T-cell (primary cell): ENCODE data around the gene COG2. TPM values are rescaled to one million over a fixed set of nuclear protein-coding genes. Genes with fewer than 3 reads are reported as not detected.

Experiments used
- ATAC-seq, 4 experiments: fragments of 200-7000 bp in 3 of 4; fragments of 150-1000 bp in 1 of 4; cut with Tn5 transposase; replicated peaks in 1 of 4; 1 replicate in 3 of 4; 2 replicates in 1 of 4; pipeline ENCODE4 v1.10.0; 2021; ENCODE audit warnings: moderate library complexity in 3 of 4, mild to moderate bottlenecking in 2 of 4, moderate number of reproducible peaks in 1 of 4
- CTCF ChIA-PET, 2 donors: fragments of 300-600 bp; sonication (Branson Sonifier 250); formaldehyde crosslinking; loops; one replicate each; lab custom pipeline; 2022; ENCODE audit warnings: antibody characterized with exemption in 2 of 2; lab: Charles Lee
- POLR2A ChIA-PET, 2 donors: fragments of 300-600 bp; sonication (Branson Sonifier 250); formaldehyde crosslinking; loops; one replicate each; lab custom pipeline; 2022; ENCODE audit warnings: antibody characterized with exemption in 2 of 2; lab: Charles Lee
- DNase-seq, 35 experiments: peaks; one replicate each; pipeline versions ENCODE4 v3.0.0 to v3.0.0-alpha.2; 2013 to 2023
- H3K27ac ChIP-seq: one replicate; pipeline ENCODE4 v1.5.1; 2013; ENCODE audit warnings: low read length
- H3K27me3 ChIP-seq, 2 experiments: replicated peaks in 1 of 2; 1 replicate in 1 of 2; 2 replicates in 1 of 2; pipeline versions ENCODE4 v1.6.1 to v1.7.0; 2013; ENCODE audit warnings: low read length in 1 of 2, mixed read lengths in 1 of 2; ENCODE audit not compliant: control insufficient read depth in 2 of 2, insufficient read depth in 2 of 2; ENCODE audit errors: extremely low read depth in 1 of 2
- H3K36me3 ChIP-seq, 2 donors: 1 replicate in 1 of 2; 2 replicates in 1 of 2; pipeline versions ENCODE4 v1.6.1 to v1.7.0; 2013; ENCODE audit warnings: low read length in 1 of 2; ENCODE audit not compliant: control insufficient read depth in 2 of 2, insufficient read depth in 1 of 2; ENCODE audit errors: extremely low read depth in 1 of 2
- H3K4me1 ChIP-seq, 2 experiments: 1 replicate in 1 of 2; 2 replicates in 1 of 2; pipeline versions ENCODE4 v1.6.1 to v1.7.0; 2013; ENCODE audit warnings: low read length in 2 of 2, mixed read lengths in 1 of 2; ENCODE audit not compliant: insufficient read depth in 2 of 2, control insufficient read depth in 1 of 2; ENCODE audit errors: extremely low read depth in 1 of 2
- H3K4me3 ChIP-seq, 2 donors: 1 replicate in 1 of 2; 2 replicates in 1 of 2; pipeline versions ENCODE4 v1.5.1 to v1.7.0; 2013; ENCODE audit warnings: mild to moderate bottlenecking in 2 of 2, low read length in 1 of 2, moderate library complexity in 1 of 2; ENCODE audit not compliant: control insufficient read depth in 1 of 2; ENCODE audit errors: extremely low read depth in 1 of 2
- H3K9me3 ChIP-seq: 2 replicates; pipeline ENCODE4 v1.7.0; 2013
- H3K27ac Mint-ChIP-seq, 2 donors: one replicate each; pipeline ENCODE4 v1.8.0; 2020 to 2021; ENCODE audit warnings: mild to moderate bottlenecking in 2 of 2, mixed read lengths in 2 of 2
- H3K27me3 Mint-ChIP-seq, 2 donors: one replicate each; pipeline ENCODE4 v1.8.0; 2021 to 2022; ENCODE audit warnings: mixed read lengths in 2 of 2
- H3K36me3 Mint-ChIP-seq: one replicate; pipeline ENCODE4 v1.8.0; 2021; ENCODE audit warnings: mixed read lengths
- H3K4me1 Mint-ChIP-seq, 3 donors: one replicate each; pipeline ENCODE4 v1.8.0; 2020 to 2022; ENCODE audit warnings: mixed read lengths in 3 of 3, mild to moderate bottlenecking in 1 of 3
- H3K4me3 Mint-ChIP-seq, 3 donors: one replicate each; pipeline ENCODE4 v1.8.0; 2020 to 2022; ENCODE audit warnings: mild to moderate bottlenecking in 3 of 3, mixed read lengths in 3 of 3, moderate library complexity in 3 of 3
- H3K9me3 Mint-ChIP-seq, 3 donors: one replicate each; pipeline ENCODE4 v1.8.0; 2020 to 2022; ENCODE audit warnings: mixed read lengths in 3 of 3
- WGBS: methylation state at CpG from one replicate; pipeline ENCODE4 v1.1.5; 2013; ENCODE audit warnings: missing lambda C conversion rate; ENCODE audit not compliant: insufficient coverage; 5-methylcytosine and 5-hydroxymethylcytosine counted together
- total RNA-seq, 35 experiments: library from RNA in 6 of 35; stranded (reverse) in 6 of 35; fragments of 120-200 nt in 1 of 35; gene quantifications; one replicate each; pipeline versions ENCODE4 v1.2.1 to v1.2.4 and lab custom pipeline; 2013 to 2026

COG2 gene
- total RNA-seq, 5 donors from 2014 or later (not counting 1 experiment from before 2014, with no cell fraction given), result 30.5 to 38.6 (median 37.1) TPM

GRCh38 chr1:230612651-230613050 lies 29.6 kb upstream of the COG2 start:
- H3K9me3 Mint-ChIP-seq, result no peaks in the 10 kb centered on the region
- H3K27me3 Mint-ChIP-seq, result peaks cover 18 to 32% of the 10 kb centered on the region in 2 donors
- ATAC-seq (no peak), DNase-seq (no peak)
- H3K36me3 Mint-ChIP-seq, result no peaks in the 10 kb centered on the region
- ChIA-PET POLR2A (no interaction called here), CTCF (no interaction called here)
- Histone ChIP-seq H3K27me3 (peaks cover 2 to 8% of the 10 kb centered on the region in 2 experiments), H3K9me3 (no peaks in the 10 kb centered on the region), H3K36me3 (no peaks in the 10 kb centered on the region), H3K27ac (no peak overlapping the region), H3K4me1 (no peaks in the 10 kb centered on the region), H3K4me3 (no peak overlapping the region)
- no peak overlapping the region for H3K4me3 Mint-ChIP-seq
- no CpG with 5 or more reads among the region's 1 CpG for WGBS
- H3K4me1 Mint-ChIP-seq, result no peaks in the 10 kb centered on the region
- no peak overlapping the region for H3K27ac Mint-ChIP-seq

- Histone ChIP-seq H3K36me3 (no peaks in the 10 kb centered on the region), H3K4me3 (no peak overlapping the region), H3K9me3 (no peaks in the 10 kb centered on the region), H3K27ac (no peak overlapping the region), H3K4me1 (no peaks in the 10 kb centered on the region), H3K27me3 (peaks cover 2 to 10% of the 10 kb centered on the region in 2 experiments)
- Mint-ChIP-seq H3K27me3 (peaks cover 19 to 42% of the 10 kb centered on the region in 2 donors), H3K36me3 (no peaks in the 10 kb centered on the region), H3K27ac (no peak overlapping the region), H3K9me3 (no peaks in the 10 kb centered on the region), H3K4me1 (no peaks in the 10 kb centered on the region), H3K4me3 (no peak overlapping the region)
- no peak for ATAC-seq
- ChIA-PET POLR2A (no interaction called here), CTCF (no interaction called here)
- no peak for DNase-seq
- WGBS, result no CpG with 5 or more reads among the region's 3 CpGs
Measured at GRCh38 chr1:230614121-230614520, 28.2 kb upstream of the COG2 start.

GRCh38 chr1:230618537-230618936 lies 23.7 kb upstream of the COG2 start:
- Mint-ChIP-seq H3K36me3 (no peaks in the 10 kb centered on the region), H3K9me3 (no peaks in the 10 kb centered on the region), H3K27ac (no peak overlapping the region), H3K27me3 (peaks cover 22 to 39% of the 10 kb centered on the region in 2 donors), H3K4me1 (no peaks in the 10 kb centered on the region), H3K4me3 (no peak overlapping the region)
- H3K27me3 ChIP-seq, result peaks cover 0 to 12% of the 10 kb centered on the region in 2 experiments
- no peaks in the 10 kb centered on the region for H3K36me3 ChIP-seq
- no peak overlapping the region for H3K4me3 ChIP-seq
- no peak overlapping the region for H3K27ac ChIP-seq
- ChIA-PET CTCF (no interaction called here), POLR2A (no interaction called here)
- WGBS, result no CpG with 5 or more reads among the region's 2 CpGs
- ATAC-seq (no peak), DNase-seq (no peak)
- no peaks in the 10 kb centered on the region for H3K4me1 ChIP-seq
- no peaks in the 10 kb centered on the region for H3K9me3 ChIP-seq

- Mint-ChIP-seq H3K27ac (no peak overlapping the region), H3K4me3 (no peak overlapping the region), H3K36me3 (no peaks in the 10 kb centered on the region), H3K27me3 (peaks cover 34 to 42% of the 10 kb centered on the region in 2 donors), H3K9me3 (no peaks in the 10 kb centered on the region), H3K4me1 (no peaks in the 10 kb centered on the region)
- Histone ChIP-seq H3K9me3 (no peaks in the 10 kb centered on the region), H3K27ac (no peak overlapping the region), H3K27me3 (peaks cover 0 to 25% of the 10 kb centered on the region in 2 experiments), H3K36me3 (no peaks in the 10 kb centered on the region), H3K4me3 (no peak overlapping the region), H3K4me1 (no peaks in the 10 kb centered on the region)
- no peak for ATAC-seq
- ChIA-PET CTCF (no interaction called here), POLR2A (no interaction called here)
- WGBS, result no CpG with 5 or more reads among the region's 3 CpGs
- DNase-seq, result no peak
Measured at GRCh38 chr1:230620649-230621323, 21.5 kb upstream of the COG2 start.

GRCh38 chr1:230621324-230622030 lies 20.8 kb upstream of the COG2 start:
- H3K4me1 ChIP-seq, result no peaks in the 10 kb centered on the region
- peaks cover 31 to 38% of the 10 kb centered on the region in 2 donors for H3K27me3 Mint-ChIP-seq
- peaks cover 0 to 25% of the 10 kb centered on the region in 2 experiments for H3K27me3 ChIP-seq
- no peaks in the 10 kb centered on the region for H3K9me3 ChIP-seq
- CTCF ChIA-PET, result no interaction called here
- no peaks in the 10 kb centered on the region for H3K9me3 Mint-ChIP-seq
- H3K4me3 Mint-ChIP-seq, result no peak overlapping the region
- no peaks in the 10 kb centered on the region for H3K36me3 Mint-ChIP-seq
- H3K27ac ChIP-seq, result no peak overlapping the region
- DNase-seq (no peak), ATAC-seq (no peak)
- H3K4me3 ChIP-seq, result no peak overlapping the region
- H3K36me3 ChIP-seq, result no peaks in the 10 kb centered on the region
- no peak overlapping the region for H3K27ac Mint-ChIP-seq
- POLR2A ChIA-PET, result no interaction called here
- no peaks in the 10 kb centered on the region for H3K4me1 Mint-ChIP-seq
- 20% methylated on average over 1 of the region's 7 CpGs for WGBS

- H3K36me3 Mint-ChIP-seq, result no peaks in the 10 kb centered on the region
Measured at GRCh38 chr1:230622151-230622550, 20.1 kb upstream of the COG2 start.

More at GRCh38 chr1:230622151-230622550, 20.1 kb upstream of the COG2 start:
- H3K4me3 ChIP-seq, result no peak overlapping the region
- no CpG with 5 or more reads among the region's 4 CpGs for WGBS
- no peak overlapping the region for H3K27ac Mint-ChIP-seq
- H3K4me3 Mint-ChIP-seq, result no peak overlapping the region
- no peak overlapping the region for H3K27ac ChIP-seq
- peaks cover 0 to 25% of the 10 kb centered on the region in 2 experiments for H3K27me3 ChIP-seq
- ChIA-PET CTCF (no interaction called here), POLR2A (no interaction called here)
- ATAC-seq, result no peak
- DNase-seq, result no peak
- H3K4me1 Mint-ChIP-seq, result no peaks in the 10 kb centered on the region
- H3K9me3 ChIP-seq, result no peaks in the 10 kb centered on the region
- H3K36me3 ChIP-seq, result no peaks in the 10 kb centered on the region
- H3K9me3 Mint-ChIP-seq, result no peaks in the 10 kb centered on the region
- H3K27me3 Mint-ChIP-seq, result peaks cover 27 to 34% of the 10 kb centered on the region in 2 donors
- H3K4me1 ChIP-seq, result no peaks in the 10 kb centered on the region
